Mesenchymal stem cell (in vitro differentiated cells and primary cell): ENCODE measurements around the gene MYO5B.
A peak's percentile ranks its signal among the peaks of the same experiment; 100 is the strongest.
"Not testable (repeated sequence)": the region's sequence is repeated elsewhere in the genome, so short reads cannot be mapped to it uniquely, and the experiment has no call there.

Experiments
- DNase-seq: peaks from one replicate; pipeline ENCODE4 v3.0.0-alpha.2; 2013
- H2AFZ ChIP-seq: one replicate; pipeline ENCODE4 v1.6.1; 2013; ENCODE audit warnings: low read depth, mild to moderate bottlenecking, control low read depth, inconsistent platforms, low read length, moderate library complexity
- H2AK5ac ChIP-seq: 2 replicates; pipeline ENCODE4 v1.6.1; 2013; ENCODE audit warnings: low read length, moderate library complexity, mild to moderate bottlenecking, inconsistent platforms; ENCODE audit not compliant: severe bottlenecking
- H2BK120ac ChIP-seq: one replicate; pipeline ENCODE4 v1.6.1; 2013; ENCODE audit warnings: low read depth, mild to moderate bottlenecking, inconsistent platforms, low read length, moderate library complexity
- H2BK12ac ChIP-seq, 2 experiments: one replicate each; pipeline ENCODE4 v1.6.1; 2013; ENCODE audit warnings: inconsistent platforms in 2 of 2, low read length in 2 of 2, mild to moderate bottlenecking in 2 of 2, moderate library complexity in 2 of 2, control low read depth in 1 of 2
- H2BK15ac ChIP-seq: one replicate; pipeline ENCODE4 v1.6.1; 2013; ENCODE audit warnings: mild to moderate bottlenecking, low read depth, inconsistent platforms; ENCODE audit not compliant: poor library complexity, severe bottlenecking
- H2BK5ac ChIP-seq: 2 replicates; pipeline ENCODE4 v1.6.1; 2013; ENCODE audit warnings: low read depth, mild to moderate bottlenecking, low read length, control low read depth, inconsistent platforms; ENCODE audit not compliant: poor library complexity, severe bottlenecking
- H3K14ac ChIP-seq, 2 experiments: one replicate each; pipeline ENCODE4 v1.6.1; 2013; ENCODE audit warnings: inconsistent platforms in 2 of 2, low read length in 2 of 2, control low read depth in 1 of 2, mild to moderate bottlenecking in 1 of 2, moderate library complexity in 1 of 2
- H3K18ac ChIP-seq, 2 experiments: one replicate each; pipeline ENCODE4 v1.6.1; 2013; ENCODE audit warnings: inconsistent platforms in 2 of 2, low read length in 2 of 2, control low read depth in 1 of 2, low read depth in 1 of 2, mild to moderate bottlenecking in 1 of 2
- H3K23ac ChIP-seq, 2 experiments: one replicate each; pipeline ENCODE4 v1.6.1; 2013; ENCODE audit warnings: inconsistent platforms in 2 of 2, low read length in 2 of 2, mild to moderate bottlenecking in 2 of 2, moderate library complexity in 2 of 2, control low read depth in 1 of 2
- H3K27ac ChIP-seq: 2 replicates; pipeline ENCODE4 v1.5.1; 2013; ENCODE audit warnings: mild to moderate bottlenecking, moderate library complexity, low read length, control low read depth, inconsistent platforms; ENCODE audit not compliant: poor library complexity, severe bottlenecking
- H3K27me3 ChIP-seq, 2 experiments: 2 replicates each; pipeline versions ENCODE4 v1.6.1 to v1.7.0; 2013; ENCODE audit warnings: low read length in 2 of 2, mild to moderate bottlenecking in 2 of 2, moderate library complexity in 2 of 2, control low read depth in 1 of 2, inconsistent platforms in 1 of 2; ENCODE audit not compliant: control insufficient read depth in 1 of 2, insufficient read depth in 1 of 2
- H3K36me3 ChIP-seq, 2 experiments: 2 replicates each; pipeline versions ENCODE4 v1.6.1 to v1.7.0; 2013; ENCODE audit warnings: low read length in 2 of 2, control low read depth in 1 of 2, inconsistent platforms in 1 of 2, low read depth in 1 of 2, mild to moderate bottlenecking in 1 of 2; ENCODE audit not compliant: insufficient read depth in 2 of 2, control insufficient read depth in 1 of 2
- H3K4ac ChIP-seq, 2 experiments: one replicate each; pipeline ENCODE4 v1.6.1; 2013; ENCODE audit warnings: inconsistent platforms in 2 of 2, low read length in 2 of 2, mild to moderate bottlenecking in 2 of 2, moderate library complexity in 2 of 2, control low read depth in 1 of 2, low read depth in 1 of 2
- H3K4me1 ChIP-seq: 2 replicates; pipeline ENCODE4 v1.6.1; 2013; ENCODE audit warnings: low read depth, low read length, control low read depth; ENCODE audit not compliant: control insufficient read depth, insufficient read depth
- H3K4me2 ChIP-seq: 2 replicates; pipeline ENCODE4 v1.6.1; 2013; ENCODE audit warnings: low read length, mild to moderate bottlenecking, inconsistent platforms; ENCODE audit not compliant: poor library complexity, severe bottlenecking
- H3K4me3 ChIP-seq, 2 experiments: 2 replicates each; pipeline versions ENCODE4 v1.5.1 to v1.7.0; 2013; ENCODE audit warnings: low read length in 2 of 2, mild to moderate bottlenecking in 2 of 2, control low read depth in 1 of 2, low read depth in 1 of 2; ENCODE audit not compliant: insufficient read depth in 1 of 2
- H3K79me1 ChIP-seq: replicated peaks from 2 replicates; pipeline ENCODE4 v1.6.1; 2013; ENCODE audit warnings: mild to moderate bottlenecking, control low read depth, low read length, inconsistent platforms; ENCODE audit not compliant: poor library complexity, severe bottlenecking
- H3K9ac ChIP-seq: 2 replicates; pipeline ENCODE4 v1.7.0; 2013; ENCODE audit warnings: mild to moderate bottlenecking, low read length, moderate library complexity
- H3K9me3 ChIP-seq: 2 replicates; pipeline ENCODE4 v1.7.0; 2013; ENCODE audit warnings: mild to moderate bottlenecking, low read length; ENCODE audit not compliant: control insufficient read depth
- H4K8ac ChIP-seq: one replicate; pipeline ENCODE4 v1.6.1; 2013; ENCODE audit warnings: inconsistent platforms, mild to moderate bottlenecking, low read length, moderate library complexity
- H4K91ac ChIP-seq: one replicate; pipeline ENCODE4 v1.6.1; 2013; ENCODE audit warnings: mild to moderate bottlenecking, low read length, inconsistent platforms
- WGBS: methylation state at CpG from one replicate; pipeline ENCODE4 v1.1.7; 2013; ENCODE audit warnings: mixed read lengths; 5-methylcytosine and 5-hydroxymethylcytosine counted together

MYO5B gene

GRCh38 chr18:49837889-49838288, 357.1 kb downstream of the MYO5B start:
- Histone ChIP-seq H2BK15ac (no peak overlapping the region), H2AFZ (no peak overlapping the region), H4K8ac (no peak overlapping the region), H3K4me1 (peaks cover 11% of the 10 kb centered on the region), H3K18ac (no peak overlapping the region), H3K23ac (no peak overlapping the region), H4K91ac (no peak overlapping the region), H3K27me3 (no peaks in the 10 kb centered on the region), H3K27ac (no peak overlapping the region), H2BK5ac (no peak overlapping the region), H3K4me3 (no peak overlapping the region), H3K4me2 (no peak overlapping the region), H2BK120ac (no peak overlapping the region), H3K14ac (no peak overlapping the region), H3K79me1 (no peaks in the 10 kb centered on the region), H3K9ac (no peak overlapping the region), H2BK12ac (no peak overlapping the region), H3K36me3 (peaks cover 0 to 7% of the 10 kb centered on the region in 2 experiments), H3K9me3 (no peaks in the 10 kb centered on the region), H3K4ac (no peak overlapping the region), H2AK5ac (peak overlapping the region; percentile 83)
- WGBS: 99% methylated on average over 4 of the region's 5 CpGs
- no peak for DNase-seq

- H2BK15ac ChIP-seq, H3K23ac ChIP-seq, H3K27me3 ChIP-seq, H2BK120ac ChIP-seq, H2AFZ ChIP-seq, H4K91ac ChIP-seq, H4K8ac ChIP-seq, H2AK5ac ChIP-seq, H3K14ac ChIP-seq, H3K4me3 ChIP-seq, H3K4me2 ChIP-seq, H3K9ac ChIP-seq, H3K9me3 ChIP-seq, H3K79me1 ChIP-seq, DNase-seq, H3K18ac ChIP-seq, H3K27ac ChIP-seq, H3K4ac ChIP-seq, H3K36me3 ChIP-seq, H2BK5ac ChIP-seq, H2BK12ac ChIP-seq: not testable (repeated sequence)
- WGBS: over 99% methylated on average over 9 of the region's 9 CpGs
- H3K4me1 ChIP-seq: peaks cover 11% of the 10 kb centered on the region
These were observed 357.6 kb downstream of the MYO5B start for GRCh38 chr18:49837316-49837835.

- no peak overlapping the region for H4K8ac ChIP-seq
- H3K4me3 ChIP-seq: no peak overlapping the region
- peaks cover 11% of the 10 kb centered on the region for H3K4me1 ChIP-seq
- no peaks in the 10 kb centered on the region for H3K9me3 ChIP-seq
- no peak overlapping the region for H3K9ac ChIP-seq
- H3K27ac ChIP-seq: peak overlapping the region; percentile 72
- H2BK12ac ChIP-seq: no peak overlapping the region
- H2BK120ac ChIP-seq: no peak overlapping the region
- H2BK5ac ChIP-seq: peak overlapping the region; percentile 90
- H3K79me1 ChIP-seq: no peaks in the 10 kb centered on the region
- H3K18ac ChIP-seq: peak overlapping the region in 1 of 2 experiments; percentile 11
- no peaks in the 10 kb centered on the region for H3K36me3 ChIP-seq
- H2AFZ ChIP-seq: no peak overlapping the region
- no peak overlapping the region for H3K23ac ChIP-seq
- H3K4ac ChIP-seq: no peak overlapping the region
- H3K4me2 ChIP-seq: no peak overlapping the region
- 100% methylated on average over 1 of the region's 2 CpGs for WGBS
- no peak overlapping the region for H4K91ac ChIP-seq
- H3K27me3 ChIP-seq: no peaks in the 10 kb centered on the region
- H3K14ac ChIP-seq: no peak overlapping the region
- peak overlapping the region; percentile 98 for H2AK5ac ChIP-seq
- H2BK15ac ChIP-seq: no peak overlapping the region
- no peak for DNase-seq
These were observed 359.5 kb downstream of the MYO5B start for GRCh38 chr18:49835405-49835804.

- Histone ChIP-seq H2BK120ac (no peak overlapping the region), H3K14ac (no peak overlapping the region), H4K8ac (no peak overlapping the region), H3K9me3 (no peaks in the 10 kb centered on the region), H2AK5ac (peak overlapping the region; percentile 73), H3K4ac (no peak overlapping the region), H3K79me1 (no peaks in the 10 kb centered on the region), H3K27ac (peak overlapping the region; percentile 21), H3K4me2 (no peak overlapping the region), H3K9ac (no peak overlapping the region), H3K4me1 (peaks cover 11% of the 10 kb centered on the region), H4K91ac (no peak overlapping the region), H3K36me3 (no peaks in the 10 kb centered on the region), H2BK12ac (no peak overlapping the region), H3K23ac (no peak overlapping the region), H3K27me3 (no peaks in the 10 kb centered on the region), H3K18ac (peak overlapping the region in 1 of 2 experiments; percentile 64), H2BK5ac (no peak overlapping the region), H2AFZ (no peak overlapping the region), H2BK15ac (no peak overlapping the region), H3K4me3 (no peak overlapping the region)
- no peak for DNase-seq
- 61% methylated on average over 3 of the region's 3 CpGs for WGBS
These were observed 360.7 kb downstream of the MYO5B start for GRCh38 chr18:49834258-49834657.
